HG02642 (cell line): ENCODE data around the gene POGLUT3.

Experiments
- ATAC-seq: cut with Tn5 transposase; IDR thresholded peaks from one replicate; pipeline ENCODE4 v1.9.1; 2021; ENCODE audit warnings: mild to moderate bottlenecking; ENCODE audit not compliant: unreplicated experiment, poor library complexity

The POGLUT3 gene

GRCh38 chr11:108508653-108509593 lies 10.7 kb upstream of the POGLUT3 start:
- no peak for ATAC-seq

GRCh38 chr11:108501396-108501795 lies 3.2 kb upstream of the POGLUT3 start:
- ATAC-seq = no peak

- no peak for ATAC-seq
Observed at GRCh38 chr11:108500721-108501120, 2.5 kb upstream of the POGLUT3 start.

- no peak for ATAC-seq
Observed at GRCh38 chr11:108500169-108500568, 2.0 kb upstream of the POGLUT3 start.

GRCh38 chr11:108498816-108499408 lies 728 bp upstream of the POGLUT3 start:
- no peak for ATAC-seq

- peak; percentile 65 for ATAC-seq
Observed at GRCh38 chr11:108497317-108498045, 703 bp downstream of the POGLUT3 start.

- ATAC-seq = no peak
Observed at GRCh38 chr11:108496643-108497256, 1.4 kb downstream of the POGLUT3 start.

GRCh38 chr11:108495326-108495725 lies 2.9 kb downstream of the POGLUT3 start:
- no peak for ATAC-seq

GRCh38 chr11:108494182-108494581 lies 4.0 kb downstream of the POGLUT3 start:
- no peak for ATAC-seq

- no peak for ATAC-seq
Observed at GRCh38 chr11:108491936-108492335, 6.2 kb downstream of the POGLUT3 start.

- no peak for ATAC-seq
Observed at GRCh38 chr11:108486828-108487227, 11.4 kb downstream of the POGLUT3 start.

- ATAC-seq = no peak
Observed at GRCh38 chr11:108486331-108486730, 11.9 kb downstream of the POGLUT3 start.

GRCh38 chr11:108483163-108483562 lies 15.0 kb downstream of the POGLUT3 start:
- no peak for ATAC-seq

GRCh38 chr11:108474664-108475463 lies 23.3 kb downstream of the POGLUT3 start:
- no peak for ATAC-seq

GRCh38 chr11:108472681-108473080 lies 25.5 kb downstream of the POGLUT3 start:
- ATAC-seq = no peak

GRCh38 chr11:108468478-108468864 lies 29.7 kb downstream of the POGLUT3 start:
- ATAC-seq = no peak

- ATAC-seq = peak; percentile 99
Observed at GRCh38 chr11:108467091-108467823, 30.9 kb downstream of the POGLUT3 start, which contains the start of gene C11orf65. TSS of gene C11orf65 (minus strand) at chr11:108467529. CDS start at chr11:108461559, 5,970 bp downstream.

- no peak for ATAC-seq
Observed at GRCh38 chr11:108466405-108466804, 31.8 kb downstream of the POGLUT3 start.
